Endothelial cell of umbilical vein (primary cell): ENCODE results near the gene KCNMB2.

Source experiments
- CTCF ChIP-seq, 2 donors: IDR thresholded peaks; 1 replicate in 1 of 2; 2 replicates in 1 of 2; pipeline ENCODE4 v1.5.1; 2011; ENCODE audit warnings: low read length in 2 of 2, mild to moderate bottlenecking in 2 of 2, moderate library complexity in 2 of 2, control low read depth in 1 of 2, inconsistent platforms in 1 of 2, low read depth in 1 of 2; ENCODE audit not compliant: insufficient read depth in 1 of 2; ENCODE audit errors: extremely low read depth in 1 of 2
- EZH2 ChIP-seq: IDR thresholded peaks from 2 replicates; pipeline ENCODE4 v1.6.1; 2012; ENCODE audit warnings: borderline replicate concordance, low read depth, mild to moderate bottlenecking, moderate library complexity, low read length, inconsistent platforms; ENCODE audit not compliant: severe bottlenecking
- FOS ChIP-seq: IDR thresholded peaks from 2 replicates; pipeline ENCODE4 v1.6.1; 2011; ENCODE audit warnings: mild to moderate bottlenecking, low read length, moderate library complexity, borderline replicate concordance; ENCODE audit not compliant: insufficient read depth
- POLR2A ChIP-seq: IDR thresholded peaks from 2 replicates; pipeline ENCODE4 v1.6.1; 2012; ENCODE audit warnings: low read depth, mild to moderate bottlenecking, control low read depth, low read length

DNA sequence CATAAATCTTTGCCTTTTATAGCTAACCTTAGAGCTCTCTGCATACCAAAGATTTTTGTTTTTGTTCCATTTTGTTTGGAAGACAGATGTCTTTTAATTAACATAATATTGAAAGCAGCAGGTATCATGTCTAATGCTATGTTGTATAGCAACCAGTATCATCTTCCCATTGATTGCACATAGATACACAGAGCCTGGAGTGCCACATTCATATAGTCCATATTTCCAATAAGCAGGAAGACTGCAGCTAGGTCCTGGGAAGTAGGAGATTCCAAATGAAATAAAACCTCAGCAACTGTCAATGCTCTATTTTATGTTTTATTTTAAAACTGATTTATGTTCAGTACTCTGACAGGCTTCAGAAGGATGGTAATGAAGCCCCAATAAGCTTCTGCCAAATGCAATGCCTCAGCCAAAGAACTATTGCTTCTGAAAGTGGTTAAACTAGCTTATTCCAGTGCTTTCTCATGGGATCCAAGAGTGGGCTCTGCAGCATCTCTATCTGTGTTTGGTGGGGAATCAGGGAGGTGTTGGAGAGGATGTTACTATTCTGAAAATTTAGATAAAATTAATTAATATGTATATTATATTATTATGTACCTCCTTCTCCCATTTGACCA lies 6.5 kb upstream of the KCNMB2 start:
- TF ChIP-seq CTCF (IDR thresholded peaks at IDR 0.05; ENCODE audit: extremely low read depth in 1 of 2, insufficient read depth in 1 of 2, low read depth in 1 of 2, low read length in 2 of 2), result no peak
- TF ChIP-seq POLR2A, result no peak
- TF ChIP-seq EZH2, result no peak
- no peak for TF ChIP-seq FOS
